Right hindlimb (tissue), 1 donor: Measurements from ENCODE around the gene POLDIP2.

Source experiments
- DNase-seq: peaks from one replicate; pipeline ENCODE4 v3.0.0-alpha.2; 2018

POLDIP2 gene

GRCh38 chr17:28298449-28298848 is 58.9 kb downstream of the POLDIP2 start:
- no peak for DNase-seq
